Measurements from ENCODE around the gene NUFIP1.

Gene NUFIP1

GRCh38 chr13:45007225-45007624 lies 18.0 kb upstream of the NUFIP1 start:
- Histone ChIP-seq H3K27ac (replicated peaks) (no peak overlapping the region), H3K4me3 (replicated peaks; ENCODE audit: insufficient read depth, low read length) (no peak overlapping the region), H3K27me3 (ENCODE audit: insufficient read depth, poor library complexity, severe bottlenecking) (no peaks in the 10 kb centered on the region)
- DNase-seq (ENCODE audit: low read depth in 1 of 2, low spot score in 1 of 2): no peak
- no peak for TF ChIP-seq POLR2AphosphoS5 (IDR thresholded peaks at IDR 0.05; ENCODE audit: low read depth)
- no peak for TF ChIP-seq GABPA (IDR thresholded peaks at IDR 0.05; ENCODE audit: low read depth)
- no peak for TF ChIP-seq CTCF (IDR thresholded peaks at IDR 0.05; ENCODE audit: insufficient read depth, low read length)
- no peak for TF ChIP-seq SPI1 (IDR thresholded peaks at IDR 0.05; ENCODE audit: borderline replicate concordance, low read depth)
- TF ChIP-seq REST (IDR thresholded peaks at IDR 0.05; ENCODE audit: insufficient replicate concordance, low read depth): no peak

GRCh38 chr13:45004096-45004495 lies 14.8 kb upstream of the NUFIP1 start:
- TF ChIP-seq GABPA (IDR thresholded peaks at IDR 0.05; ENCODE audit: low read depth) (no peak), POLR2AphosphoS5 (IDR thresholded peaks at IDR 0.05; ENCODE audit: low read depth) (no peak), CTCF (IDR thresholded peaks at IDR 0.05; ENCODE audit: insufficient read depth, low read length) (no peak), SPI1 (IDR thresholded peaks at IDR 0.05; ENCODE audit: borderline replicate concordance, low read depth) (no peak), REST (IDR thresholded peaks at IDR 0.05; ENCODE audit: insufficient replicate concordance, low read depth) (no peak)
- no peaks in the 10 kb centered on the region for H3K27me3 ChIP-seq (ENCODE audit: insufficient read depth, poor library complexity, severe bottlenecking)
- H3K27ac ChIP-seq (replicated peaks): no peak overlapping the region
- no peak for DNase-seq (ENCODE audit: low read depth in 1 of 2, low spot score in 1 of 2)
- H3K4me3 ChIP-seq (replicated peaks; ENCODE audit: insufficient read depth, low read length): no peak overlapping the region

- no peaks in the 10 kb centered on the region for H3K27me3 ChIP-seq (ENCODE audit: insufficient read depth, poor library complexity, severe bottlenecking)
Observed at GRCh38 chr13:45003417-45003816, 14.1 kb upstream of the NUFIP1 start.

More at GRCh38 chr13:45003417-45003816, 14.1 kb upstream of the NUFIP1 start:
- no peak overlapping the region for H3K4me3 ChIP-seq (replicated peaks; ENCODE audit: insufficient read depth, low read length)
- no peak overlapping the region for H3K27ac ChIP-seq (replicated peaks)
- DNase-seq (ENCODE audit: low read depth in 1 of 2, low spot score in 1 of 2): no peak
- TF ChIP-seq CTCF (IDR thresholded peaks at IDR 0.05; ENCODE audit: insufficient read depth, low read length): no peak
- TF ChIP-seq REST (IDR thresholded peaks at IDR 0.05; ENCODE audit: insufficient replicate concordance, low read depth): no peak
- TF ChIP-seq SPI1 (IDR thresholded peaks at IDR 0.05; ENCODE audit: borderline replicate concordance, low read depth): no peak
- TF ChIP-seq GABPA (IDR thresholded peaks at IDR 0.05; ENCODE audit: low read depth): no peak
- no peak for TF ChIP-seq POLR2AphosphoS5 (IDR thresholded peaks at IDR 0.05; ENCODE audit: low read depth)
